Measurements from ENCODE around the gene NDOR1.

Gene NDOR1

GRCh38 chr9:137199411-137200121 is 5.9 kb upstream of the NDOR1 start:
- DNase-seq: no peak

GRCh38 chr9:137200311-137201204 is 4.9 kb upstream of the NDOR1 start, which contains the start of gene TPRN:
TPRN (minus strand) TSS chr9:137200741; CDS start chr9:137200711, 30 bp downstream.
- peak; percentile 100 for DNase-seq

- DNase-seq: no peak
Observed at GRCh38 chr9:137201205-137201868, 4.2 kb upstream of the NDOR1 start.

GRCh38 chr9:137202966-137203365 is 2.5 kb upstream of the NDOR1 start:
- no peak for DNase-seq

- no peak for DNase-seq
Observed at GRCh38 chr9:137204731-137205125, 772 bp upstream of the NDOR1 start.

- DNase-seq: no peak
Observed at GRCh38 chr9:137206602-137207001, 1.1 kb downstream of the NDOR1 start.

- no peak for DNase-seq
Observed at GRCh38 chr9:137211532-137211931, 6.0 kb downstream of the NDOR1 start.

GRCh38 chr9:137212520-137212919 is 7.0 kb downstream of the NDOR1 start:
- no peak for DNase-seq

GRCh38 chr9:137213160-137214060 is 7.9 kb downstream of the NDOR1 start:
- DNase-seq: no peak

GRCh38 chr9:137214620-137215019 is 9.1 kb downstream of the NDOR1 start:
- DNase-seq: no peak

- no peak for DNase-seq
Observed at GRCh38 chr9:137215196-137215986, 9.9 kb downstream of the NDOR1 start.

GRCh38 chr9:137216188-137216965 is 10.9 kb downstream of the NDOR1 start:
- no peak for DNase-seq

- DNase-seq: no peak
Observed at GRCh38 chr9:137217276-137218211, 12.0 kb downstream of the NDOR1 start.

- no peak for DNase-seq
Observed at GRCh38 chr9:137218212-137218753, 12.8 kb downstream of the NDOR1 start.

GRCh38 chr9:137218754-137219271 is 13.3 kb downstream of the NDOR1 start:
- DNase-seq: no peak

GRCh38 chr9:137219757-137220316 is 14.3 kb downstream of the NDOR1 start:
- DNase-seq: no peak

GRCh38 chr9:137220317-137221094 is 15.0 kb downstream of the NDOR1 start:
- no peak for DNase-seq

- no peak for DNase-seq
Observed at GRCh38 chr9:137221095-137221505, 15.6 kb downstream of the NDOR1 start.

Measured in NCI-H2171 treated with DMSO at 0.1 percent for 48 hours (cell line).